H9 (cell line): ENCODE results near the gene LMF1. TPM values are rescaled to one million over a fixed set of nuclear protein-coding genes. Genes with fewer than 3 reads are reported as not detected.

Experiments
- DNase-seq: peaks from one replicate; pipeline ENCODE4 v3.0.0-alpha.2; 2017
- H2AFZ ChIP-seq: one replicate; pipeline ENCODE4 v1.6.1; 2013; ENCODE audit warnings: mild to moderate bottlenecking, low read length, control low read depth, moderate library complexity
- H2AK5ac ChIP-seq: 2 replicates; pipeline ENCODE4 v1.6.1; 2013; ENCODE audit warnings: low read length, control low read depth, mixed read lengths; ENCODE audit not compliant: insufficient read length
- H2BK120ac ChIP-seq: one replicate; pipeline ENCODE4 v1.6.1; 2013; ENCODE audit warnings: low read depth, mild to moderate bottlenecking, low read length, control low read depth, inconsistent platforms; ENCODE audit not compliant: poor library complexity, severe bottlenecking
- H2BK12ac ChIP-seq: 2 replicates; pipeline ENCODE4 v1.6.1; 2013; ENCODE audit warnings: low read length, control low read depth, mixed read lengths, low read depth; ENCODE audit not compliant: insufficient read length
- H2BK15ac ChIP-seq: 2 replicates; pipeline ENCODE4 v1.6.1; 2013; ENCODE audit warnings: low read depth, low read length, control low read depth
- H2BK20ac ChIP-seq: one replicate; pipeline ENCODE4 v1.6.1; 2013; ENCODE audit warnings: low read depth, mild to moderate bottlenecking, low read length, control low read depth, inconsistent platforms; ENCODE audit not compliant: poor library complexity, severe bottlenecking
- H2BK5ac ChIP-seq: 2 replicates; pipeline ENCODE4 v1.6.1; 2013; ENCODE audit warnings: low read length, control low read depth, mixed read lengths; ENCODE audit not compliant: insufficient read length
- H3K14ac ChIP-seq: 2 replicates; pipeline ENCODE4 v1.6.1; 2013; ENCODE audit warnings: low read length, control low read depth; ENCODE audit not compliant: insufficient read depth
- H3K18ac ChIP-seq: 2 replicates; pipeline ENCODE4 v1.6.1; 2013; ENCODE audit warnings: low read depth, mild to moderate bottlenecking, mixed read lengths, low read length, control low read depth; ENCODE audit not compliant: insufficient read length
- H3K23ac ChIP-seq: 2 replicates; pipeline ENCODE4 v1.6.1; 2013; ENCODE audit warnings: low read length, control low read depth, mixed read lengths, low read depth; ENCODE audit not compliant: insufficient read length
- H3K23me2 ChIP-seq: 2 replicates; pipeline ENCODE4 v1.6.1; 2013; ENCODE audit warnings: low read depth, mild to moderate bottlenecking, mixed read lengths, low read length, control low read depth; ENCODE audit not compliant: insufficient read length, poor library complexity, severe bottlenecking
- H3K27ac ChIP-seq: 2 replicates; pipeline ENCODE4 v1.5.1; 2013; ENCODE audit warnings: low read length, control low read depth, mixed read lengths, low read depth; ENCODE audit not compliant: insufficient read length
- H3K27me3 ChIP-seq: 2 replicates; pipeline ENCODE4 v1.6.1; 2013; ENCODE audit warnings: low read length, control low read depth, inconsistent platforms; ENCODE audit not compliant: insufficient read depth
- H3K4ac ChIP-seq: 2 replicates; pipeline ENCODE4 v1.6.1; 2013; ENCODE audit warnings: low read depth, mild to moderate bottlenecking, control low read depth, inconsistent platforms, low read length, moderate library complexity
- H3K4me1 ChIP-seq: 2 replicates; pipeline ENCODE4 v1.6.1; 2013; ENCODE audit warnings: low read length, control low read depth, inconsistent platforms; ENCODE audit not compliant: insufficient read depth
- H3K4me2 ChIP-seq: 2 replicates; pipeline ENCODE4 v1.6.1; 2013; ENCODE audit warnings: low read length, control low read depth, mixed read lengths; ENCODE audit not compliant: insufficient read length, insufficient read depth
- H3K56ac ChIP-seq: 2 replicates; pipeline ENCODE4 v1.6.1; 2013; ENCODE audit warnings: low read depth, mild to moderate bottlenecking, mixed read lengths, low read length, control low read depth; ENCODE audit not compliant: insufficient read length
- H3K79me1 ChIP-seq: 2 replicates; pipeline ENCODE4 v1.6.1; 2013; ENCODE audit warnings: low read depth, mild to moderate bottlenecking, moderate library complexity, low read length, control low read depth, inconsistent platforms; ENCODE audit not compliant: insufficient read depth, poor library complexity, severe bottlenecking
- H3K79me2 ChIP-seq: 2 replicates; pipeline ENCODE4 v1.6.1; 2013; ENCODE audit warnings: low read length, control low read depth, inconsistent platforms; ENCODE audit not compliant: insufficient read depth
- H3K9ac ChIP-seq: 2 replicates; pipeline ENCODE4 v1.6.1; 2013; ENCODE audit warnings: low read length, control low read depth, mixed read lengths; ENCODE audit not compliant: insufficient read length; ENCODE audit errors: extremely low read depth
- H3K9me3 ChIP-seq: one replicate; pipeline ENCODE4 v1.6.1; 2013; ENCODE audit warnings: low read depth, low read length, inconsistent platforms; ENCODE audit not compliant: control insufficient read depth
- H3T11ph ChIP-seq: one replicate; pipeline ENCODE4 v1.6.1; 2013; ENCODE audit warnings: mild to moderate bottlenecking, low read length, control low read depth, inconsistent platforms
- H4K20me1 ChIP-seq: one replicate; pipeline ENCODE4 v1.6.1; 2013; ENCODE audit not compliant: control insufficient read depth, insufficient read length, insufficient read depth
- H4K5ac ChIP-seq: 2 replicates; pipeline ENCODE4 v1.6.1; 2013; ENCODE audit warnings: low read depth, mild to moderate bottlenecking, mixed read lengths, low read length, control low read depth; ENCODE audit not compliant: insufficient read length
- H4K8ac ChIP-seq: replicated peaks from 2 replicates; pipeline ENCODE4 v1.6.1; 2013; ENCODE audit warnings: low read length, control low read depth, mixed read lengths, low read depth; ENCODE audit not compliant: insufficient read length
- H4K91ac ChIP-seq: 2 replicates; pipeline ENCODE4 v1.6.1; 2013; ENCODE audit warnings: low read depth, mild to moderate bottlenecking, moderate library complexity, mixed read lengths, low read length, control low read depth; ENCODE audit not compliant: insufficient read length
- H3K27ac Mint-ChIP-seq, 3 experiments: 2 replicates in 2 of 3; 3 replicates in 1 of 3; pipeline ENCODE4 v1.8.0; 2020 to 2021; ENCODE audit warnings: mixed read lengths in 3 of 3, mild to moderate bottlenecking in 1 of 3, moderate library complexity in 1 of 3
- H3K27me3 Mint-ChIP-seq: 2 replicates; pipeline ENCODE4 v1.8.0; 2021; ENCODE audit warnings: low read depth, mild to moderate bottlenecking, moderate library complexity, mixed read lengths
- H3K36me3 Mint-ChIP-seq, 3 experiments: 2 replicates in 2 of 3; 3 replicates in 1 of 3; pipeline ENCODE4 v1.8.0; 2020 to 2021; ENCODE audit warnings: low read depth in 3 of 3, mixed read lengths in 3 of 3; ENCODE audit not compliant: insufficient read depth in 1 of 3
- H3K4me1 Mint-ChIP-seq, 2 experiments: 2 replicates each; pipeline ENCODE4 v1.8.0; 2020; ENCODE audit warnings: mixed read lengths in 2 of 2
- H3K4me3 Mint-ChIP-seq, 2 experiments: 2 replicates in 1 of 2; 3 replicates in 1 of 2; pipeline ENCODE4 v1.8.0; 2020 to 2021; ENCODE audit warnings: mild to moderate bottlenecking in 2 of 2, mixed read lengths in 2 of 2, moderate library complexity in 1 of 2
- H3K9me3 Mint-ChIP-seq, 2 experiments: 2 replicates in 1 of 2; 3 replicates in 1 of 2; pipeline ENCODE4 v1.8.0; 2020; ENCODE audit warnings: mild to moderate bottlenecking in 2 of 2, mixed read lengths in 2 of 2, moderate library complexity in 1 of 2
- WGBS: extraction: QIAGEN DNeasy Blood & Tissue Kit; methylation state at CpG from one replicate; pipeline ENCODE4 v1.1.7; 2013; ENCODE audit warnings: missing lambda C conversion rate, low lambda C conversion rate, mixed read lengths; ENCODE audit not compliant: insufficient read length; ENCODE audit errors: extremely low coverage; 5-methylcytosine and 5-hydroxymethylcytosine counted together
- total RNA-seq: library from RNA; stranded (reverse); gene quantifications from 2 replicates; pipeline ENCODE4 v1.2.1, GENCODE V29; 2021
- TF ChIP-seq, protein P1 (sequence below): fragments of 200-600 bp; sonication (generic); conservative IDR thresholded peaks from 3 replicates; pipeline ENCODE4 v1.8.0; 2021; ENCODE audit warnings: antibody characterized with exemption, mild to moderate bottlenecking

LMF1 gene
- total RNA-seq, 1 experiment from 2014 or later: 7.1 TPM

GRCh38 chr16:947255-947921, 23.4 kb downstream of the LMF1 start:
- no CpG with 5 or more reads among the region's 21 CpGs for WGBS
- H3K4me1 ChIP-seq: no peaks in the 10 kb centered on the region

More at GRCh38 chr16:947255-947921, 23.4 kb downstream of the LMF1 start:
- no peaks in the 10 kb centered on the region for H3K79me1 ChIP-seq
- no peak overlapping the region for H3K14ac ChIP-seq
- no peak overlapping the region for H2BK12ac ChIP-seq
- no peak overlapping the region for H2AK5ac ChIP-seq
- no peak overlapping the region for H3K23ac ChIP-seq
- H3K9ac ChIP-seq: no peak overlapping the region
- Mint-ChIP-seq H3K9me3 (peaks cover 9 to 11% of the 10 kb centered on the region in 2 experiments), H3K27me3 (no peaks in the 10 kb centered on the region), H3K36me3 (peaks cover 8 to 12% (median 10%) of the 10 kb centered on the region in 3 experiments; a peak in 5 of 7 replicates), H3K4me3 (no peak overlapping the region; a peak in 1 of 5 replicates), H3K4me1 (no peaks in the 10 kb centered on the region), H3K27ac (no peak overlapping the region; a peak in 1 of 7 replicates)
- DNase-seq: no peak
- H4K8ac ChIP-seq: no peak overlapping the region
- no peak overlapping the region for H2BK5ac ChIP-seq
- H2BK20ac ChIP-seq: no peak overlapping the region
- no peaks in the 10 kb centered on the region for H3K27me3 ChIP-seq
- no peaks in the 10 kb centered on the region for H3K23me2 ChIP-seq
- H2BK15ac ChIP-seq: no peak overlapping the region
- H3K79me2 ChIP-seq: no peaks in the 10 kb centered on the region
- no peak overlapping the region for H2BK120ac ChIP-seq
- H3K56ac ChIP-seq: no peak overlapping the region
- no peak overlapping the region for H4K91ac ChIP-seq
- no peak overlapping the region for H3K18ac ChIP-seq
- TF ChIP-seq, protein P1, sequence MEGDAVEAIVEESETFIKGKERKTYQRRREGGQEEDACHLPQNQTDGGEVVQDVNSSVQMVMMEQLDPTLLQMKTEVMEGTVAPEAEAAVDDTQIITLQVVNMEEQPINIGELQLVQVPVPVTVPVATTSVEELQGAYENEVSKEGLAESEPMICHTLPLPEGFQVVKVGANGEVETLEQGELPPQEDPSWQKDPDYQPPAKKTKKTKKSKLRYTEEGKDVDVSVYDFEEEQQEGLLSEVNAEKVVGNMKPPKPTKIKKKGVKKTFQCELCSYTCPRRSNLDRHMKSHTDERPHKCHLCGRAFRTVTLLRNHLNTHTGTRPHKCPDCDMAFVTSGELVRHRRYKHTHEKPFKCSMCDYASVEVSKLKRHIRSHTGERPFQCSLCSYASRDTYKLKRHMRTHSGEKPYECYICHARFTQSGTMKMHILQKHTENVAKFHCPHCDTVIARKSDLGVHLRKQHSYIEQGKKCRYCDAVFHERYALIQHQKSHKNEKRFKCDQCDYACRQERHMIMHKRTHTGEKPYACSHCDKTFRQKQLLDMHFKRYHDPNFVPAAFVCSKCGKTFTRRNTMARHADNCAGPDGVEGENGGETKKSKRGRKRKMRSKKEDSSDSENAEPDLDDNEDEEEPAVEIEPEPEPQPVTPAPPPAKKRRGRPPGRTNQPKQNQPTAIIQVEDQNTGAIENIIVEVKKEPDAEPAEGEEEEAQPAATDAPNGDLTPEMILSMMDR: no peak
- no peak overlapping the region for H2AFZ ChIP-seq
- H3K4ac ChIP-seq: no peak overlapping the region
- H3T11ph ChIP-seq: no peak overlapping the region
- H4K5ac ChIP-seq: no peak overlapping the region
- H4K20me1 ChIP-seq: no peaks in the 10 kb centered on the region
- no peak overlapping the region for H3K4me2 ChIP-seq
- H3K9me3 ChIP-seq: no peaks in the 10 kb centered on the region
- H3K27ac ChIP-seq: no peak overlapping the region
